Large intestine (tissue), 3 donors: Measurements from ENCODE around the gene DNAJC2. TPM values are rescaled to one million over a fixed set of nuclear protein-coding genes. Genes with fewer than 3 reads are reported as not detected.

Source experiments
- DNase-seq, 2 donors: peaks; one replicate each; pipeline versions ENCODE4 v3.0.0 to v3.0.0-alpha.2; 2013
- H3K27ac ChIP-seq: one replicate; pipeline ENCODE4 v1.5.1; 2013; ENCODE audit warnings: low read length
- H3K27me3 ChIP-seq: 2 replicates; pipeline ENCODE4 v1.6.1; 2013; ENCODE audit warnings: low read length; ENCODE audit not compliant: control insufficient read depth, insufficient read depth
- H3K36me3 ChIP-seq: 2 replicates; pipeline ENCODE4 v1.6.1; 2013; ENCODE audit warnings: low read length; ENCODE audit not compliant: control insufficient read depth, insufficient read depth
- H3K4me1 ChIP-seq: one replicate; pipeline ENCODE4 v1.6.1; 2013; ENCODE audit warnings: low read length; ENCODE audit not compliant: control insufficient read depth, insufficient read depth
- H3K4me3 ChIP-seq: one replicate; pipeline ENCODE4 v1.5.1; 2013; ENCODE audit warnings: low read length
- H3K9me3 ChIP-seq: one replicate; pipeline ENCODE4 v1.6.1; 2013; ENCODE audit warnings: mild to moderate bottlenecking, low read depth, low read length, moderate library complexity; ENCODE audit not compliant: control insufficient read depth
- WGBS: methylation state at CpG from one replicate; pipeline ENCODE4 v1.1.5; 2013; ENCODE audit warnings: low lambda C conversion rate; ENCODE audit not compliant: insufficient coverage; 5-methylcytosine and 5-hydroxymethylcytosine counted together
- polyA plus RNA-seq: library from polyadenylated mRNA; unstranded; fragments of 120-200 nt; gene quantifications from one replicate; pipeline ENCODE4 v1.2.1, GENCODE V29; 2013

DNAJC2 gene
- polyA plus RNA-seq, 1 donor: 38.8 TPM

DNA sequence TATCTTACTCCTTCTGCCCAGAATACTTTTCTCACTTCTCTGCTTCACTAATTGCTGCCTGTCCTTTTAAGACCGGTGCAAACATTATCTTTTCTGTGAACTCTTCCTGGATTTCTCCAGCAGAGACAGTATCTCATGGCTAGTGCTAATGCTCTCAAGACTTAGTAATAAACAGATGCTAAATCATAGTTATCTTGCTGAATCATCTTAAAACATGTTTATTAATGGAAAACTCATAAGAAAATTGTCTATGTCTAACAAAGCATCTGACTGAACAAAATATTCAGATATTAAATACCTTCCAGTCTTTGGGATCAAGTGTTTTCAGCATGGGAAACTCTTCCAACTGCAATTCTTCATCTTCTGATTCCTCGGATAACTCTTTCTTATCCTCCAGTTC lies 3.1 kb downstream of the DNAJC2 start:
- WGBS: 100% methylated on average over 1 of the region's 2 CpGs
- peaks cover 37% of the 10 kb centered on the region for H3K36me3 ChIP-seq

DNA sequence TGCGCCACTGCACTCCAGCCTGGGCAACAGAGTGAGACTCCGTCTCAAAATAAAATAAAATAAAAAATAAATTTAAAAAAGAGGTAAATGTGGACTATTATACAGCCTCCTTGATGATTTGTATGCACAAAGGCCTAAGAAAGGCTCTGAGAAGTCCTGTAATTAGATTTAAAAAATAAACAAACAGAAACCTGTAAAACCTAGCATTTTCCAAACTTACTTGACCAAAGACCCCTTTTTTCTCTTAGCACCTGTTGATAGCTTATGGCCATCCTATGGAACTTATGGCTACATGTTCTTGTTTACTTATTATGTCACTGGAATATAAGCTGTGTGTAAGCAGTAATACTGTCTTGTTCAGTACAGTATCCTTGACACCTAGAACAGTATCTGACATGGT lies 5.7 kb downstream of the DNAJC2 start:
- WGBS: no CpG with 5 or more reads among the region's 2 CpGs
- peaks cover 5% of the 10 kb centered on the region for H3K4me1 ChIP-seq
- H3K9me3 ChIP-seq: no peaks in the 10 kb centered on the region
- no peak overlapping the region for H3K27ac ChIP-seq
- H3K27me3 ChIP-seq: no peaks in the 10 kb centered on the region
- no peak overlapping the region for H3K4me3 ChIP-seq
- DNase-seq: no peak
- peaks cover 55% of the 10 kb centered on the region for H3K36me3 ChIP-seq

More for the DNA sequence above, 3.1 kb downstream of the DNAJC2 start:
- DNase-seq: no peak
- Histone ChIP-seq H3K4me3 (no peak overlapping the region), H3K27me3 (no peaks in the 10 kb centered on the region), H3K9me3 (no peaks in the 10 kb centered on the region), H3K27ac (no peak overlapping the region), H3K4me1 (peaks cover 5% of the 10 kb centered on the region)

DNA sequence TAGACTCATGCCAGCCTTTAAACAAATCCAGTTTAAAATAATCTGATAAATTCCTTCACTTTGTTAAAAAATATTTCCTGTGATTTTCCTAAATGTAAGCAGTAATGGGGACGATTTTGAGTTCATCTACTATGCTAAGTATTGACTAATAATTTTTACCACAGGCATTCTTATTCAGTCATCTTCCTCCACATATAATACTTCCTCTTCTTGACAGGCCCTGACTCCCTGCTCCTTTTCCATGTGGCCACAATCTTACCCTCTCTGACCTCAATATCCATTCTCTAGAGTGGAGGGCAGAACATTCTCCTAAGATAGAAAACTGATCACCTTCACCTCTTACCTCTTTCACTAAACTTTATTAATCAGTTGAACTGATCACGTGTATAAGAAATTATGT lies 7.8 kb downstream of the DNAJC2 start:
- Histone ChIP-seq H3K9me3 (no peaks in the 10 kb centered on the region), H3K36me3 (peaks cover 57% of the 10 kb centered on the region), H3K4me1 (no peaks in the 10 kb centered on the region), H3K27ac (no peak overlapping the region), H3K4me3 (no peak overlapping the region), H3K27me3 (no peaks in the 10 kb centered on the region)
- no CpG with 5 or more reads among the region's 2 CpGs for WGBS
- DNase-seq: no peak

DNA sequence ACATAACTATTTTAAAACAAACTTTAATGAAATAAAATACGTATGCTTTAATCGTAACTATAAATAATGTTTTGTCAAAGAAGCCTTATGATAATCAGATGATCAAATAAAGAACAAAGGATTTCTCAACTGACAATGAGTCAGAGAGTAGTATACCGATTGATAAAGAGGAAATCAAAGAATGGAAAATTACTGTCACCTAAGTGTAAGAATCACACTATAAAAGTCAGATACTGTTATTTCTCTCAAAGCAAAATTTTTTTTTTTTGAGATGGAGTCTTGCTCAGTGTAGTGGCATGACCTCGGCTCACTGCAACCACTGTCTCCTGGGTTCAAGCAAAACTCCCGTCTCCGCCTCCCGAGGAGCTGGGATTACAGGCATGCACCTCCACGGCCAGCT lies 18.8 kb downstream of the DNAJC2 start:
- Histone ChIP-seq H3K4me3 (no peak overlapping the region), H3K27ac (no peak overlapping the region), H3K27me3 (no peaks in the 10 kb centered on the region), H3K36me3 (peaks cover 53% of the 10 kb centered on the region), H3K9me3 (no peaks in the 10 kb centered on the region), H3K4me1 (no peaks in the 10 kb centered on the region)
- DNase-seq: no peak
- 96% methylated on average over 3 of the region's 8 CpGs for whole genome bisulfite sequencing

DNA sequence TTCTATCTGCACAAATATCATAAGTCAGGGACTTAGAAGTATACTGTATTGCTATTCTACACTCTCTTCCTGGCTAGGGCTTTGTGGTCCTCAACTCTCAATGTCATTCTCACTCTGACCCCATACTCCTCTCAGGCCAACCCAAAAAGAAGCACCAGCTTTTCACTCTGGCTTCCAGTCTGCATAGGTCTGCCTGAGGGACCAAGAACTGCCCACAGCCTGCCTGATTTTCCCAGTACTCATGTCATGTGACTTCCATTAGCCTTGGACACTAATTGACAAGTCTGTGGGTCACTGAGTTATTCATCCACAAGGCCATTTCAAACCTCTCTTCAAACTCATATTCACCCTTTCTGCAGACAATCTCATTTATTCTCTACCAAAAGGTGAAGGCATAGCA lies 27.6 kb downstream of the DNAJC2 start:
- Histone ChIP-seq H3K4me1 (no peaks in the 10 kb centered on the region), H3K4me3 (no peak overlapping the region), H3K27me3 (no peaks in the 10 kb centered on the region), H3K27ac (no peak overlapping the region), H3K36me3 (peaks cover 74% of the 10 kb centered on the region), H3K9me3 (no peaks in the 10 kb centered on the region)
- DNase-seq: no peak

DNA sequence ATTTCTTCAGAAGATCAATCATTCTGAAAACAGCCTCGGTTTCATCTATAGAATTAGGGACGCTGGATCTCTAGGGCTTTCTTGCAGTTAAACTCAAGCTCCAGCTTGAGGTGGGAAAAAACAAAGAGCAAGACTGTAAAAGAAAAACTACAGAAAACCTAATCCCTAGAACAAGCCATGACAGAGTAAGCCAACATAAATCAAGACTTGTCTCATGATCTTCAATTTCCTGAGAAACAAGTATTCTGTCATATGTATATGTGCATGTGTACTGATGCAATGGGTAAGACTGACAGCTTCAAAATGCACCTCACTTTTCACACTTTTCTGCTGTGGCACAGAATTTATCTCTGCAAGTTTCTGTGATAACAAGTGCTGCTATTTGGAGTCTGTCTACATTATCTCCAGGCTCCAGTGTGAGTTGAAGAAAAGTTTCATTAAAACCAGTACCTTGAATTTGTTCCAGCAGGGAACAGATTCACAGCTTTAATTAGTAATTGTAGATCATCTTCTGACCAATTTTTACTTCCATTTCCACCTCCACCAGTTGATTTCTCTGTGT lies 28.1 kb downstream of the DNAJC2 start:
- no peaks in the 10 kb centered on the region for H3K9me3 ChIP-seq
- no peaks in the 10 kb centered on the region for H3K27me3 ChIP-seq
- DNase-seq: peak in 1 of 2 donors; percentile 4
- H3K4me3 ChIP-seq: no peak overlapping the region
- H3K27ac ChIP-seq: no peak overlapping the region
- H3K4me1 ChIP-seq: no peaks in the 10 kb centered on the region
- peaks cover 76% of the 10 kb centered on the region for H3K36me3 ChIP-seq
- WGBS: no CpG with 5 or more reads among the region's 2 CpGs

DNA sequence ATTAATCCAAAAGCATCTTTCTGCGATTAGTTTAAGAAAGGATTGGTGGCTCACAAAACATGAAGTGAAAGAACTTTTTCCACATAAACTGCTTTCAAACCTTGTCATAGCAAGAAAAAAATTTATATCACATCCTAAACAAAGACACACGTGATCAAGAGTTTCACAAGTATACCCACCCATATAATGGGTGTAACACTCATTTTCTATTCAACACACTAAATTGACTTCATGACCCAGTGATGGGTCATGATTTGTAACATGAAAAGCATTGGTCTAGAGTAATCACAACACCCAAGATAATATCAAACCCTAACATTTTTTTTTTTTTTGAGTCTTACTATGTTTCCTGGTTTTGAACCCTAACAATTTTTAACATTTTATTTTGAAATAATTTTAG lies 29.7 kb downstream of the DNAJC2 start:
- 100% methylated on average over 1 of the region's 2 CpGs for WGBS
- H3K36me3 ChIP-seq: peaks cover 77% of the 10 kb centered on the region
- no peak for DNase-seq
- H3K9me3 ChIP-seq: no peaks in the 10 kb centered on the region
- H3K4me1 ChIP-seq: no peaks in the 10 kb centered on the region
- H3K4me3 ChIP-seq: no peak overlapping the region
- H3K27me3 ChIP-seq: no peaks in the 10 kb centered on the region
- H3K27ac ChIP-seq: no peak overlapping the region

DNA sequence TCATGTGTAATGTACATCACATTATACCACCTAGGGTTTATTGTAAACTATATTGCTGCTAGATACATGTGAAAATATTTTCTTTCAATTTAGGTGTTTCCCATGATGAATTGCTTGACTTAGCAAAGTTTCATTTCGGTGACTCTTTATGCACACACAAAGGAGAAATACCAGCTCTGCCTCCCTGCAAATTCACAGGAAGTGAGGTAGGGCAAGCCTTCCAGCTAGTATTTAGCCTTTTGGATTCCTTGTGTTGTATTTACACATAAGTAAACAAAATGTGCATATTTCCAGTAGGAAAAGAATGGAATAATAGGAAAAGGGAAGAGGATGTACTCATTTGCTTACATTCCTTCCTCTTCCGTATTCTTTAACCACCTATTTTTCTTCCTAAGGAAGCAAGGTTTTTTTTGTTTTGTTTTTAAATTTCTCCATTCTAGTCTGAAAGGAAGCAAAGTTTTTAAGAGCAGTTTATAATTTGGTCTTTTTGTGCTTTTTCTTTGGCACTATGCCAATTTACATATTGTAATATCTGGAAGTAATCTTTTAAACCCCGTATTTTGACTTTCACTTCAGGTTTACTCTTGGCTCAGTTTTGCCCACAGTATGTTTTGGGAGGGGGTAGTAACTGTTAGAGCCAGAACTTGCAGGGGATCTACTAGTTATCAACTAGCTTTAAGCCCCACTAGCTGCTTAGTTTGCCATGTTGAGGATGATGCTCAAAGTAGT lies 36.9 kb downstream of the DNAJC2 start:
- Histone ChIP-seq H3K27ac (no peak overlapping the region), H3K4me3 (no peak overlapping the region), H3K4me1 (no peaks in the 10 kb centered on the region), H3K9me3 (no peaks in the 10 kb centered on the region), H3K27me3 (no peaks in the 10 kb centered on the region), H3K36me3 (peaks cover 84% of the 10 kb centered on the region)
- WGBS: 92% methylated on average over 2 of the region's 3 CpGs
- DNase-seq: no peak

DNA sequence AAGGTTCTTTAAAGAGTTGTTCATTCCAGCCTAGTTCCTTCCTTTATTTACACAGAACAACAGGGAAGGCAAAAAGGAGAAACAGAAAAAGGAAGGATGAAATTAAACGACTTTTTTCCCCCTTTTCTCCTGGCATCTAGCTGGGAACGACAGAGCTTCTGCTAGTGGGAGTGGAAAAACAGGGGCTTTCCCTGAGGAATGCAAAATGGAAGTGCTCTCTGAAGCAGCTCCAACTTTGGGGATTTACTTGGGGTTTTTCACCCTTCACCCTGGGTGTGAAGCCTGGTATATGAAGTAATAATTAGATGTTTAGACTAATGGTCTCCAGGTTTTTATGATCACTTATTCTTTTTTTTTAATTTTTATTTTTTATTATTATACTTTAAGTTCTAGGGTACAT lies 43.1 kb downstream of the DNAJC2 start:
- H3K27me3 ChIP-seq: no peaks in the 10 kb centered on the region
- no peak overlapping the region for H3K27ac ChIP-seq
- no peaks in the 10 kb centered on the region for H3K9me3 ChIP-seq
- H3K4me1 ChIP-seq: peaks cover 3% of the 10 kb centered on the region
- no CpG with 5 or more reads among the region's 2 CpGs for WGBS
- peaks cover 54% of the 10 kb centered on the region for H3K36me3 ChIP-seq
- DNase-seq: no peak
- no peak overlapping the region for H3K4me3 ChIP-seq

DNA sequence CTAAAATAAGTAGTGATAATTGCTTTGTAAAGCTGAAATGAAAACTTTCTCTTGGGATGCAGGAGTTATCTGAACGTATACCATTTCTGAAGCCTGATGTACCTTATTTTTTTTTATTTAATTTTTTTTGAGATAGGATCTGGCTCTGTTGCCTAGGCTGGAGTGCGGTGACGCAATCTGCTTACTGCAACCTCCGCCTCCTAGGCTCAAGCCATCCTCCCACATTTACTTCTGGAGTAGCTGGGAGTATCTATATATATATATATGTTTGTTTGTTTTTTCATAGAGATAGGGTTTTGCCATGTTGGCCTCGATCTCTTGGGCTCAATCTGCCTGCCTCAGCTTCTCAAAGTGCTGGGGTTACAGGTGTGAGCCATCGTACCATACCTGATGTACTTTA lies 44.9 kb downstream of the DNAJC2 start:
- no peak for DNase-seq
- Histone ChIP-seq H3K4me1 (peaks cover 3% of the 10 kb centered on the region), H3K27me3 (no peaks in the 10 kb centered on the region), H3K9me3 (no peaks in the 10 kb centered on the region), H3K27ac (no peak overlapping the region), H3K36me3 (peaks cover 41% of the 10 kb centered on the region), H3K4me3 (no peak overlapping the region)
- no CpG with 5 or more reads among the region's 6 CpGs for WGBS

DNA sequence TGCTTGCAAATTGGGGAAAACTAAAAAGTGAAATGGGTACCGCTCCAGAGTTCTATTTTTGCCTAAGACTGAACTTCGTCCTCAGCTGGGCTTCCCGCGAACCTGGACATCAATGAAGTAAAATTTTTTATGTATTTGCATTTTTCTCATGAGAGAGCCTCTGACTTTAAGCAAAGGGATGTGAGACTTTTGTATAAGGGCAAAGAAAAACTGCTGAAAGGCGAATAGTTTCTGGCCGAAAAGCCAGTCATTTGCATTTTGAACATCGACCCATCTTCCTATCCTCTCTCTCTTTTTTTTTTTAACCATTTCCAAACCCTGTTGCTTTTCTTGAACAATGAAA lies 46.8 kb downstream of the DNAJC2 start:
- DNase-seq: no peak
- WGBS: 0% methylated on average over 3 of the region's 7 CpGs
- peaks cover 26% of the 10 kb centered on the region for H3K36me3 ChIP-seq
- no peak overlapping the region for H3K27ac ChIP-seq
- peak overlapping the region; percentile 83 for H3K4me3 ChIP-seq
- no peaks in the 10 kb centered on the region for H3K9me3 ChIP-seq
- no peaks in the 10 kb centered on the region for H3K27me3 ChIP-seq
- peaks cover 3% of the 10 kb centered on the region for H3K4me1 ChIP-seq
